Frontal cortex (tissue), 4 donors: ENCODE data around the gene SCAF1. TPM values are rescaled to one million over a fixed set of nuclear protein-coding genes. Genes with fewer than 3 reads are reported as not detected.

ENCODE experiments used
- DNase-seq, 2 donors: peaks; one replicate each; pipeline ENCODE4 v3.0.0; 2012; ENCODE audit warnings: low spot score in 2 of 2
- FAIRE-seq: peaks from 2 replicates; lab custom pipeline; 2012; peaks lifted over from hg19 to GRCh38; lab: Jason Lieb, UNC
- total RNA-seq: library from RNA; depleted of rRNA; stranded (reverse); fragments of >200 nt; gene quantifications from one replicate; pipeline ENCODE4 v1.2.3, GENCODE V29; 2014
- donor health status: control.
- donor health status: control.
- donor health status: control.

SCAF1 gene
- total RNA-seq, 1 donor from 2014 or later: 9.4 TPM

- FAIRE-seq (peak; percentile 98), DNase-seq (peak; percentile 97)
These were observed 1.7 kb upstream of the SCAF1 start, which contains the start of gene RRAS for GRCh38 chr19:49640113-49640898. Gene RRAS, minus strand, starts transcription at chr19:49640143. Its CDS starts 45 bp downstream, at chr19:49640098.

- no peak for DNase-seq
- FAIRE-seq: no peak
These were observed 555 bp downstream of the SCAF1 start for GRCh38 chr19:49642492-49643035.

- DNase-seq: no peak
- no peak for FAIRE-seq
These were observed 1.5 kb downstream of the SCAF1 start for GRCh38 chr19:49643466-49643865.

GRCh38 chr19:49645592-49645991 is 3.6 kb downstream of the SCAF1 start:
- no peak for FAIRE-seq
- no peak for DNase-seq

GRCh38 chr19:49645995-49646394 is 4.0 kb downstream of the SCAF1 start:
- FAIRE-seq: no peak
- DNase-seq: no peak

GRCh38 chr19:49646586-49646985 is 4.6 kb downstream of the SCAF1 start:
- FAIRE-seq: no peak
- no peak for DNase-seq

GRCh38 chr19:49651029-49651819 is 9.2 kb downstream of the SCAF1 start:
- FAIRE-seq (no peak), DNase-seq (no peak)

GRCh38 chr19:49651820-49652550 is 10.0 kb downstream of the SCAF1 start:
- FAIRE-seq (no peak), DNase-seq (no peak)

GRCh38 chr19:49652551-49653465 is 10.8 kb downstream of the SCAF1 start:
- DNase-seq (no peak), FAIRE-seq (no peak)

- FAIRE-seq (no peak), DNase-seq (no peak)
These were observed 11.4 kb downstream of the SCAF1 start for GRCh38 chr19:49653466-49653806.

- no peak for FAIRE-seq
- no peak for DNase-seq
These were observed 12.6 kb downstream of the SCAF1 start for GRCh38 chr19:49654581-49654980.

GRCh38 chr19:49655570-49656455 is 13.8 kb downstream of the SCAF1 start:
- FAIRE-seq (no peak), DNase-seq (no peak)

- DNase-seq (no peak), FAIRE-seq (no peak)
These were observed 14.6 kb downstream of the SCAF1 start for GRCh38 chr19:49656456-49657109.

- no peak for FAIRE-seq
- no peak for DNase-seq
These were observed 15.6 kb downstream of the SCAF1 start for GRCh38 chr19:49657493-49658138.

GRCh38 chr19:49658139-49658517 is 16.1 kb downstream of the SCAF1 start:
- FAIRE-seq (no peak), DNase-seq (no peak)

- FAIRE-seq (no peak), DNase-seq (no peak)
These were observed 16.8 kb downstream of the SCAF1 start for GRCh38 chr19:49658566-49659442.
